IgD-negative memory B cell (primary cell): ENCODE results near the gene GPR176. TPM values are rescaled to one million over a fixed set of nuclear protein-coding genes. Genes with fewer than 3 reads are reported as not detected.

Experiments used
- H3K27ac Mint-ChIP-seq, 3 donors: one replicate each; pipeline ENCODE4 v1.8.0; 2020 to 2022; ENCODE audit warnings: mild to moderate bottlenecking in 3 of 3, mixed read lengths in 3 of 3, moderate library complexity in 1 of 3
- H3K27me3 Mint-ChIP-seq: one replicate; pipeline ENCODE4 v1.8.0; 2021; ENCODE audit warnings: mixed read lengths
- H3K36me3 Mint-ChIP-seq: one replicate; pipeline ENCODE4 v1.8.0; 2020; ENCODE audit warnings: mild to moderate bottlenecking, mixed read lengths
- H3K4me1 Mint-ChIP-seq, 3 donors: one replicate each; pipeline ENCODE4 v1.8.0; 2020 to 2022; ENCODE audit warnings: mixed read lengths in 3 of 3, mild to moderate bottlenecking in 1 of 3
- H3K4me3 Mint-ChIP-seq, 4 donors: one replicate each; pipeline ENCODE4 v1.8.0; 2020 to 2022; ENCODE audit warnings: mild to moderate bottlenecking in 4 of 4, mixed read lengths in 4 of 4, moderate library complexity in 3 of 4
- H3K9me3 Mint-ChIP-seq, 3 donors: one replicate each; pipeline ENCODE4 v1.8.0; 2020 to 2021; ENCODE audit warnings: mixed read lengths in 3 of 3, mild to moderate bottlenecking in 1 of 3
- polyA plus RNA-seq: library from polyadenylated mRNA; unstranded; fragments of 300-500 nt; fragmentation: Illumina TruSeq; gene quantifications from one replicate; pipeline ENCODE4 v1.2.3, GENCODE V29; 2021

Gene GPR176
- polyA plus RNA-seq, 1 donor from 2014 or later: 0.46 TPM

- Mint-ChIP-seq H3K36me3 (peaks cover 2% of the 10 kb centered on the region), H3K27ac (no peak overlapping the region), H3K4me1 (no peaks in the 10 kb centered on the region), H3K27me3 (peaks cover 5% of the 10 kb centered on the region), H3K4me3 (no peak overlapping the region), H3K9me3 (no peaks in the 10 kb centered on the region)
Observed at GRCh38 chr15:39868396-39868795, 51.7 kb downstream of the GPR176 start.

DNA sequence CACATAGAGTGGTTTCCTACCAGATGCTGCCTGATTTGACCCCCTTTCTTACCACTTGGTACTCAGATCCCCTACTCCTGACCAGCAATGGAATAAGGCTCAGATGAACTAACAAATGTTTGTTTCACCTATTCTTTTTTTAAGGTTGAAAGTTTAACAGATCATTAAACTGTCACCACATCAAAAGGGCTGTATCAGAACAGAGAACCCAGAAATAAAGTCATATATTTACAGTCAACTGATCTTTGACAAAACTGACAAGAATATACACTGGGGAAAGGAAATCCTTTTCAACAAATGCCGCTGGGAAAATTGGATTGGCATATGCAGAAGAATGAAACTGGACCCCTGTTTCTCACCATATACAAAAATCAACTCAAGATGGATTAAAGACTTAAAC lies 56.0 kb downstream of the GPR176 start:
- Mint-ChIP-seq H3K27ac (no peak overlapping the region), H3K27me3 (peaks cover 5% of the 10 kb centered on the region), H3K4me1 (no peaks in the 10 kb centered on the region), H3K4me3 (no peak overlapping the region), H3K9me3 (no peaks in the 10 kb centered on the region), H3K36me3 (no peaks in the 10 kb centered on the region)

DNA sequence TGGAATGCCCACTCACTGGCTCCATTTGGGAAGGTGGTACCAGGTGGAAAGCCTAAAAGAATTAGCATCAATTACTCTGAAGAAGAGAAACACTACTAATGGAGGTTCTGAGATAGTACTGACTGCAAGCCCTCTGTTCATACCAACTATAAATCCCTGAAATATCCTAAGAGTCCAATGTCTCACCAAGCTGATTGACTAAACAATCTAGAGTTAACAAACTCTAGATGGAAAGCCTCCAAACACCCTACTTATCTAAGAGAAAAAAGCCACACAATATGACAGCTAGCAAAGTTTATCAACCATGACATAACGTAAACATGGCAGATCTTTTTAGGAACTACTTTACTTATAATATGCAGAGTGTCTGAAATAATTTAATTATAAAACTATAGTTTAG lies 59.2 kb downstream of the GPR176 start:
- peaks cover 0 to 1% (median 0%) of the 10 kb centered on the region in 3 donors for H3K9me3 Mint-ChIP-seq
- H3K27ac Mint-ChIP-seq: no peak overlapping the region
- H3K4me1 Mint-ChIP-seq: no peaks in the 10 kb centered on the region
- no peaks in the 10 kb centered on the region for H3K36me3 Mint-ChIP-seq
- H3K27me3 Mint-ChIP-seq: peaks cover 8% of the 10 kb centered on the region
- no peak overlapping the region for H3K4me3 Mint-ChIP-seq

GRCh38 chr15:39860200-39860599 lies 59.9 kb downstream of the GPR176 start:
- Mint-ChIP-seq H3K4me1 (no peaks in the 10 kb centered on the region), H3K27ac (no peak overlapping the region), H3K9me3 (peaks cover 0 to 1% (median 0%) of the 10 kb centered on the region in 3 donors), H3K4me3 (no peak overlapping the region), H3K36me3 (no peaks in the 10 kb centered on the region), H3K27me3 (peaks cover 6% of the 10 kb centered on the region)

- Mint-ChIP-seq H3K4me3 (no peak overlapping the region), H3K36me3 (no peaks in the 10 kb centered on the region), H3K27me3 (peaks cover 6% of the 10 kb centered on the region), H3K9me3 (peaks cover 0 to 1% (median 0%) of the 10 kb centered on the region in 3 donors), H3K27ac (no peak overlapping the region), H3K4me1 (no peaks in the 10 kb centered on the region)
Observed at GRCh38 chr15:39859636-39860035, 60.4 kb downstream of the GPR176 start.

DNA sequence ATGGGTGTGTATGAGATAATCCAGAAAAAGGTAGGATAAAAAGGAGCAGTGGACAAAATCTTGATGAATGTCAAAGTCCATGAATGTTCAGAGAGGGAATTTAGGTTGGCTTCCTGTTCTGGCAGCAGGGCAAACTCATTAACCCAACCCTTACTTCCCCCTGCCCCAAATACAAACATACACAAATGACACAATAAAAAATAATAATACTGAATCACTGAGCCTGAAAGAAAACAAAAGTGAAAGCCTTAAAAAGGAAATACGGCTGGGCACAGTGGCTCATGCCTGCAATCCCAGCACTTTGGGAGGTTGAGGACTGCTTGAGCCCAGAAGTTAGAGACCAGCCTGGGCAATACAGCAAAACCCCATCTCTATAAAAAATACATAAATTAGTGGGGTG lies 62.9 kb downstream of the GPR176 start:
- Mint-ChIP-seq H3K27ac (no peak overlapping the region), H3K9me3 (peaks cover 0 to 1% (median 0%) of the 10 kb centered on the region in 3 donors), H3K27me3 (peaks cover 8% of the 10 kb centered on the region), H3K36me3 (no peaks in the 10 kb centered on the region), H3K4me3 (no peak overlapping the region), H3K4me1 (no peaks in the 10 kb centered on the region)

DNA sequence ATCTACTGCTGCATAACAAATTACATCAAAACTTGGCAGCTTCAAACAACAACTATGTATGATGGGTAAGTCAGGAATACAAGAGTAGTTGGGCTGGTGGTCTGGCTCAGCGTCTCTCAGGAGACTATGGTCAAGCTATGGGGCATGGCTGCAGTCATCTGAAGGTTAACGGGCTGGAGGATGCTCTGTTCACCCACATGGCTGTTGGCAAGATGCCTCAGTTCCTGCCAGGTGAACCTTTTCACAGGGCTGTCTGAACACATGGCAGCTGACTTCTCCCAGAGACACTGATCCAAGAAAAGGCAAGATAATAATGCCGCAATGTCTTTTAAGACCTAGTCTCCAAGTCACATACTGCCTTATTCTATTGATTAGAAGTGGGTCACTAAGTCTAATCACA lies 63.7 kb downstream of the GPR176 start:
- H3K36me3 Mint-ChIP-seq: no peaks in the 10 kb centered on the region
- no peak overlapping the region for H3K4me3 Mint-ChIP-seq
- H3K4me1 Mint-ChIP-seq: no peaks in the 10 kb centered on the region
- peaks cover 0 to 1% (median 0%) of the 10 kb centered on the region in 3 donors for H3K9me3 Mint-ChIP-seq
- H3K27ac Mint-ChIP-seq: no peak overlapping the region
- peaks cover 8% of the 10 kb centered on the region for H3K27me3 Mint-ChIP-seq

GRCh38 chr15:39855400-39855799 lies 64.7 kb downstream of the GPR176 start:
- no peaks in the 10 kb centered on the region for H3K36me3 Mint-ChIP-seq

GRCh38 chr15:39854161-39854560 lies 65.9 kb downstream of the GPR176 start:
- Mint-ChIP-seq H3K27ac (no peak overlapping the region), H3K9me3 (peaks cover 0 to 1% (median 0%) of the 10 kb centered on the region in 3 donors), H3K36me3 (no peaks in the 10 kb centered on the region), H3K4me1 (no peaks in the 10 kb centered on the region), H3K27me3 (peaks cover 8% of the 10 kb centered on the region), H3K4me3 (no peak overlapping the region)

More at GRCh38 chr15:39855400-39855799, 64.7 kb downstream of the GPR176 start:
- H3K4me1 Mint-ChIP-seq: no peaks in the 10 kb centered on the region
- H3K4me3 Mint-ChIP-seq: no peak overlapping the region
- no peak overlapping the region for H3K27ac Mint-ChIP-seq
- peaks cover 0 to 1% (median 0%) of the 10 kb centered on the region in 3 donors for H3K9me3 Mint-ChIP-seq
- H3K27me3 Mint-ChIP-seq: peaks cover 8% of the 10 kb centered on the region

DNA sequence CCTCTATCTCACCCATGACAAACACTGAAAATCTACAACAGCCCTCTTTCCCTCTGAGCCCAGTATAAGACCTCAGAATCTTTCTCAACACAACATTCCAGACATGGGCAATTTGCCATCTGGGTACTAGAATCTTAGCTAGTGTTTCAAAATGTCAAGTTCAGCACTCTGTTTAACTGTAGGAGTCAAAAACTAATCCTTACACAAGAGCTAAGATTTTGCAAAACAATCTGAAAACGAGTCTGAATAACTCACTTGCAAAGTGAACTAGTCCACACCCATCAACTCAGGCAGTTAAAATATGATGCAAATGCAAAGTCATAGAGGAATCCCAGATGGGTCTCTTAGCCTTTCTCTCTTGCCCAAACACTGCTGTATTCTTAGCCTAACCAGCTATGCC lies 67.8 kb downstream of the GPR176 start:
- Mint-ChIP-seq H3K36me3 (no peaks in the 10 kb centered on the region), H3K9me3 (no peaks in the 10 kb centered on the region), H3K27me3 (peaks cover 8% of the 10 kb centered on the region), H3K27ac (no peak overlapping the region), H3K4me3 (no peak overlapping the region), H3K4me1 (no peaks in the 10 kb centered on the region)

- Mint-ChIP-seq H3K27me3 (peaks cover 11% of the 10 kb centered on the region), H3K36me3 (no peaks in the 10 kb centered on the region), H3K9me3 (no peaks in the 10 kb centered on the region), H3K4me1 (no peaks in the 10 kb centered on the region), H3K27ac (no peak overlapping the region), H3K4me3 (no peak overlapping the region)
Observed at GRCh38 chr15:39851500-39852092, 68.5 kb downstream of the GPR176 start.

DNA sequence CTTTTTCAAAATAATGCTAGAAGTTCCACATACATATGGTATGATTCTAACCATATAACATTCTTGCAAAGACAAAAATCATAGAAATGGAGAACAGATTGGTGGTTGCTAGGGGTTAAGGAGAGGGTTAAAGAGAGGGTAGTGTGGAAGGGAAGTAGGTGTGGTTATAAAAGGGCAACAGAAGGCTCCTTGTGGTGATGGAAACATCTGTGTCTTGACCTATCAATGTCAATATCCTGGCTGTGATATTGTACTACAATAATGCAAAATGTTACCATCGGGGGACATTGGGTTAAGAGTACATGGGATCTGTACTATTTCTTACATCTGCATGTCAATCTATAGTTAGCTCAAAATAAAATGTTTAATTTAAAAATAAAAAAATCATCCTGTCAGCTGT lies 69.6 kb downstream of the GPR176 start:
- H3K27me3 Mint-ChIP-seq: peaks cover 11% of the 10 kb centered on the region
- no peaks in the 10 kb centered on the region for H3K4me1 Mint-ChIP-seq
- H3K9me3 Mint-ChIP-seq: no peaks in the 10 kb centered on the region
- no peaks in the 10 kb centered on the region for H3K36me3 Mint-ChIP-seq
- H3K4me3 Mint-ChIP-seq: no peak overlapping the region
- H3K27ac Mint-ChIP-seq: no peak overlapping the region

- Mint-ChIP-seq H3K27me3 (peaks cover 8% of the 10 kb centered on the region), H3K4me3 (no peak overlapping the region), H3K27ac (no peak overlapping the region), H3K36me3 (no peaks in the 10 kb centered on the region), H3K4me1 (peaks cover 0 to 2% (median 0%) of the 10 kb centered on the region in 3 donors), H3K9me3 (peaks cover 0 to 1% (median 0%) of the 10 kb centered on the region in 3 donors)
Observed at GRCh38 chr15:39846108-39846507, 74.0 kb downstream of the GPR176 start.

GRCh38 chr15:39845582-39845981 lies 74.5 kb downstream of the GPR176 start:
- Mint-ChIP-seq H3K36me3 (no peaks in the 10 kb centered on the region), H3K27ac (no peak overlapping the region), H3K4me1 (peaks cover 0 to 2% (median 0%) of the 10 kb centered on the region in 3 donors), H3K4me3 (no peak overlapping the region), H3K9me3 (peaks cover 0 to 1% (median 0%) of the 10 kb centered on the region in 3 donors), H3K27me3 (peaks cover 8% of the 10 kb centered on the region)

GRCh38 chr15:39843565-39843964 lies 76.5 kb downstream of the GPR176 start:
- peaks cover 0 to 2% (median 0%) of the 10 kb centered on the region in 3 donors for H3K4me1 Mint-ChIP-seq
- peaks cover 0 to 1% (median 0%) of the 10 kb centered on the region in 3 donors for H3K9me3 Mint-ChIP-seq
- H3K27ac Mint-ChIP-seq: no peak overlapping the region
- H3K36me3 Mint-ChIP-seq: no peaks in the 10 kb centered on the region
- peaks cover 12% of the 10 kb centered on the region for H3K27me3 Mint-ChIP-seq
- H3K4me3 Mint-ChIP-seq: no peak overlapping the region

DNA sequence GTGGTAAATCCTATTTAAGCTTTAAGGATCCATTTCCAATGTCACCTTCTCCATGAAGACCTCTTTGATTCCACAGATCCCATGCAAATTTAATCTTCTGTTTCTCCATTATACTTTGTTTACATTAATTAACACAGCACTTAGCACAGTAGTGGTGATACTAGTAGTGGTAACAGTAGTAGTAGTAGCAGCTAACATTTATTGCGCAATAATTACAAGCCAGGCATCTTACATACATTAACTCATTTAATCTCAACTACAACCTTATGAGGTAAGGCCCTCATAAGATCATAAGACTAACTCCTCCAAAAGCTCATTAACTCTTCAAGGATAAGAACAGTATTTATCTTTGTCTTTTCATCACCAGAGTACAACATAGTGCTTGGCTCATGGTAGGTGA lies 82.6 kb downstream of the GPR176 start:
- Mint-ChIP-seq H3K27me3 (peaks cover 6% of the 10 kb centered on the region), H3K4me3 (no peak overlapping the region), H3K36me3 (no peaks in the 10 kb centered on the region), H3K27ac (no peak overlapping the region), H3K4me1 (no peaks in the 10 kb centered on the region), H3K9me3 (peaks cover 0 to 7% (median 0%) of the 10 kb centered on the region in 3 donors)
